HG03432 (cell line): ENCODE results near the gene CSNK1G1.

Source experiments
- ATAC-seq: cut with Tn5 transposase; IDR thresholded peaks from one replicate; pipeline ENCODE4 v1.9.1; 2021; ENCODE audit warnings: mild to moderate bottlenecking, moderate library complexity; ENCODE audit not compliant: unreplicated experiment

Gene CSNK1G1

GRCh38 chr15:64156652-64157331 is 199.2 kb downstream of the CSNK1G1 start:
- no peak for ATAC-seq

DNA sequence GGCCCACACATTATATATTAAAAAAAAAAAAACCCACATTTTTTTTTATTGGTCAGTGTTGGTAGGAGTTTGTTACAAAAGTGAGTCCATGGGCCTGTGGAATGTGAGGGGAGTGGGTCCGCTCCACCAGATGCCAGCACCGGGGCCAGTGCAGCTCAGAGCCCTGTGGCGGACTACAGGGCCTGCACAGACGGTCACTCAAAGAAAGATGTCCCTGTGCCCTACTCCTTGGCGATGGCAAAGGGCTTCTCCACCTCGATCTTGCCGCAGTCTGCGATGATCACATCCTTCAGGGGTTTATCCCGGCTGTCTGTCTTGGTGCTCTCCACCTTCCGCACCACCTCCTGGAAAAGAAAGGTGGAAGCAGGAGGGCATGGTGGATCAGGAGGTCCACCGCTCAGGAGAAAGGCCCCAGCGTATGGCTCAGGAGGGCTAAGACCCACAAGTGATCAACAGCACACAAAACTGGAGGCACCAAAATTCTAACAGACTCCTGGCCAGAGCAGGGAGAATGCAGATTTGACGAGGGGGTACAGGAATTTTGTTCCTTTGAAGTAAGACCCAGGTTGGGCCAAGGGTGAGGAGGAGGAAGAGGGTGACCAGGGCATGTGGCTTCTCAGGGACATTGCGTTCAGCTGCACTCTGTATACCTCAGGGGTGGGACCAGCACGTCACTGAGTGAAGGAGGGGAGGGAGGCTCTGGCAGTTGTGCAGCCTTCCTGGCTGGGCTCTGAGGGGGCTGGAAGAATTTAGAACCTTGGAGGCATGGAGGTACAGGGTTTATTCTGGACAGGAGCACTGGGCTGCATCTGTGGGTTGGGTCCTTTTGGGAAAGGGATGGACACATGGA is 199.9 kb downstream of the CSNK1G1 start:
- no peak for ATAC-seq

GRCh38 chr15:64153480-64154367 is 202.2 kb downstream of the CSNK1G1 start:
- peak; percentile 60 for ATAC-seq

- peak; percentile 23 for ATAC-seq
Observed at GRCh38 chr15:64152507-64153387, 203.2 kb downstream of the CSNK1G1 start.

DNA sequence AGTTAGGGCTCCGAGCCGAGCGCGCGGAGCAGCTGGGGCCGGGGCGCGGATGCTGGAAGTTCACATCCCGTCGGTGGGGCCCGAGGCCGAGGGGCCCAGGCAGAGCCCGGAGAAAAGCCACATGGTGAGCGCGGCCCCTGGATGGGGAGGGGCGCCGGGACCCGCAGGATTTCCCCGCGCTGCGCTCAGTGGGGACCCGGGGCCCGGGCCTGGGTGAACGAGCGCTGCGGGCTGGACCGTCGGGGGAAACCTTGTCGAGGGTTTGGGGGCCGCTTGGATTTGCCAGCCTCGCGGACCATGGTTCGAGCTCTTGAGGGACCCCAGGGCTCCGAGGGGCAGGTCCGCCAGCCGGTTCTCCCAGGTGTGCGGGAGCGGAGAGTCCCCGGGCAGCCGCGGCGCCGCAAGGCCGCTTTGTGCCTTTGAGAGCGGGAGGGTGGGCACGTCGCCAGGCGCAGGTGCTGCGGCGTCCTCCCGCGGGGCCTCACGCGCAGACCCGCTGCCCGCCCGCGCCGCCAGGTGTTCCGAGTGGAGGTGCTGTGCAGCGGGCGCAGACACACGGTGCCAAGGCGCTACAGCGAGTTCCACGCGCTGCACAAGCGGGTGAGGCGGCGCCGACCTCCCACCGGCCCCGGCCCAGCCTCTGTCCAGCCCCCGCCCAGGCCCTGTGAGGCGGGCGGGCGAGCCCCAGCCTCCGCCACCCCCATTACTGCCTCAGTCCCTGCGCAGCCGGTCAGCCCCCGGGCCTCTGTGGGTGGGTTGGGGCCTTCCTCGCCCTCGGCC is 204.1 kb downstream of the CSNK1G1 start, which contains the start of gene SNX22:
TSS of gene SNX22 (plus strand) at position 5 of the 780 bp plus-strand sequence. CDS start at position 50, 45 bp downstream.
- ATAC-seq, result peak; percentile 15

DNA sequence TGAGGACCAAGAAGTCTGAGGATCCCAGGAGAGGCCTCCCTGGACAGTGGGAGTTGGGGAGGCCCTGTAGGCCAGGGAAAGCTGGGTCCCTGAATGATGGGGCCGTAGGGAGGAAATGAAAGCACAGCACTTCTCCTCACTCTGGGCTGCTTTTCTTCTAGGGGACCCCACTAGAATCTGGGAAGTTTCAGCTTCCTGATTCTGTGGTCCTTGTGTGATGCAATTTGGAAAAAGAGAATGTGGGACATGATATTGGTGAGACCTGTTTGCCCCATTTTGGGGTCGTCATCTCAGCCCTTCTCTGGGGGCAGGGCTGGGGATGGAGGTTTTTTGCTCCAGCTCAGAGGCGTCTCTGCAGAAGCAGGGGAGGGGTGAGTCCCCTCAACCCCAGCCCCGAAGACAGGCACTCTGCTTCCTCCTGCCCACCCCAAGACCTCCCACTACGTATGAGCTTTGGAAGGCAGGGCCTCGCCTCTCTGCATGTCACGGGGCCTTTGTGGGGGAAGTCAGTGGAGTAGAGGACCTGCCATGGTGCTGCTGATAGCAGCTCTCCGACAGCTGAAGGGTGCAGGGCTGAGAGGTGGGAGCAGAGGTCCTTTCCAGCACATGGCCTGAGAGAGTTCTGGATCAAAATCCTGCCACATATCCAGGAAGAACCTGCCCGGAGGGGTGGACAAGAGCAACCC is 205.9 kb downstream of the CSNK1G1 start:
- ATAC-seq, result no peak

- no peak for ATAC-seq
Observed at GRCh38 chr15:64149424-64149823, 206.5 kb downstream of the CSNK1G1 start.

DNA sequence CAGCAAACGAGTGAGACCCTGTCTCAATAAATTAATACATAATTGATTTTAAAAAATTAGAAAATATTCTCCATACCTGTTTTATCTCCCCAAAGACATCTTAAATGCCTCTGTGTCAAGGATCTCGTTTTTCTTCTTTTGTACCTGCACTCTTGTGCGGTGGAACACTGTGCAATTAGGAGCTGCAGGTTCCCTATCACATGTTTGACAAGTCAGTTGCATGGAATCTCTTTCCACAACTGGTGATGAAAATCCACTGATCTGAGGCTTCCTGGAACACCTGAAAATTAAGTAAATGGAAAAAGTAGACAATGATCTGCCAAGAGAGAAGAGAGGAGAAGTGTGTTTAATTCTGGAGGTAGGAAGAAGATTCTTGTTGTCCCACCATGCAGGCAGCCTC is 207.4 kb downstream of the CSNK1G1 start:
- ATAC-seq, result no peak

DNA sequence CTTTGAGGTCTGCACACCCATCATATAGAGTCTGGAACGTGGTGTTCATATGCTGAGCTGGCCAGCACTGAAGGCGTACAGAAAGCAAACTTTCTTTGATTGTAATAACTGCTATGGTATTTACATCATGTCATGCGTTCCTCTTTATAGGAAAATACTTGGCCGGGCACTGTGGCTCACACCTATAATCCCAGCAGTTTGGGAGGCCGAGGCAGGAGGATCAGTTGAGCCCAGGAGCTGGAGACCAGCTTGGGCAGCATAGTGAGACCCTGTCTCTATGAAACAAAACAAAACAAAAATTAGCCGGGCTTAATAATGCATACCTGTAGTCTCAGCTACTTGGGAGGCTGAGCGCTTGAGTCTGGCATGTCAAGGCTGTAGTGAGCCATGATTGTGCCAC is 207.8 kb downstream of the CSNK1G1 start:
- ATAC-seq, result no peak

- ATAC-seq, result no peak
Observed at GRCh38 chr15:64146885-64147681, 208.9 kb downstream of the CSNK1G1 start.

- no peak for ATAC-seq
Observed at GRCh38 chr15:64146520-64146884, 209.5 kb downstream of the CSNK1G1 start.

GRCh38 chr15:64146041-64146440 is 209.9 kb downstream of the CSNK1G1 start:
- ATAC-seq, result no peak

DNA sequence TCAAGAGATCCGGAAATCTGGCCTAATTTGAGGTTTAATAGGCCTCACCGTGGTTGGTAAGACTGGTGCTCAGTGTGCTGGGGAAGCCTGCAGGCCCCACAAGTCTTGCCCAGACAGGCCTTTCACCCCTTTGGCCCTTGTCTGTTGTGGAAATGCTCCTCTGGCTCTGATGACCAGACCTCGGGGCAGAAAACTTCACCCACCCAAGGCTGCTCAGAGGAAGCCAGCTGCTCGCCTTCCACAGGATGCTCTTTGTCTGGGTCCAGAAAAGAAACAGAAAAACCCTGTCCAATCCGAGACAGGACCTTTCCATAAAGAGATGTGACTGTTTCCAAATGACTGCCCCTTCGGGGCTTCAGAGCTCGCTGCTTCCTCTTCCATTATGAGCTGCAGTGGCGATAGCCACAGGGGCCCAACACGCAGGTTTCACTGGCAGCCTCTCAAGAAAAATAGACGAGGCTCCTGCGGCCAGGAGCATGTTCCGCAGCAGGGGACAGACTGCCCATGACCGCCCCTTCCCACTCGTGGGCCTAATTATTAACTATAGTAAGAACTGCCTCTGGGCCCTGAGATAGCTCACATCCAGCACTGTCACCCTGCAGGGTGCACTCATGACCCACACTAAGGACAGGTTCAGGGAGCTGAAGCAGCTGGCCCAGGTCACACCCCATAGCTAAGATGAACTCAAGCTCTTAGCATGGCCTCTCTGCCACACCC is 211.2 kb downstream of the CSNK1G1 start:
- peak; percentile 77 for ATAC-seq

DNA sequence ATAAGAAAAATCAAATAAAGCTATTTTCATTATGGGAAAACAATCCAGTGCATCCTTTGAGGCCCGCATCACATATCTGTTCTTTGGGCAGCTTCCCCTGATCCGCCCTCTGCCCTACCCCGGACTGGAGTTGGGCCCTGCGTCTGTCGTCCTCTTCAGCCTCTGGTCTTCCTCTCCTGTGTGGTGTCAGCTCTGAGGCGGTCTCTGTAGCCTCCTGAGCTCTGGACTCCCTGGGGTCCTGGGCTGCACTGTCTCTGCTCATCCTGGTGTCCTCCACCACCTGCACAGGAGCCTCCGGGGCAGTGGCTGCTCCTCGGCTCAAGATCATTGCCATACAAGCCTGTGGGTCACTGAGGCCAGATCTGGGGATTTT is 211.8 kb downstream of the CSNK1G1 start:
- no peak for ATAC-seq

GRCh38 chr15:64143276-64143675 is 212.7 kb downstream of the CSNK1G1 start:
- no peak for ATAC-seq

- no peak for ATAC-seq
Observed at GRCh38 chr15:64141798-64142512, 214.0 kb downstream of the CSNK1G1 start.
